Omental fat pad (tissue), 4 donors: ENCODE results near the gene CHRNA4. TPM values are rescaled to one million over a fixed set of nuclear protein-coding genes. Genes with fewer than 3 reads are reported as not detected.
"Not testable (repeated sequence)": the region's sequence is repeated elsewhere in the genome, so short reads cannot be mapped to it uniquely, and the experiment has no call there.

Experiments
- ATAC-seq: fragments of 150-250 bp; one replicate; pipeline ENCODE4 v1.9.1; 2016; ENCODE audit warnings: mild to moderate bottlenecking, moderate library complexity; ENCODE audit not compliant: low FRiP score
- DNase-seq: peaks from one replicate; pipeline ENCODE4 v3.0.0-alpha.2; 2019; ENCODE audit warnings: low spot score
- total RNA-seq, 4 donors: library from RNA; depleted of rRNA; stranded (reverse); fragments of >200 nt; gene quantifications; one replicate each; pipeline ENCODE4 v1.1.0, GENCODE V29; 2016
- TF ChIP-seq, protein P1 (sequence below), 3 donors: fragments of 450-650 bp; IDR thresholded peaks; one replicate each; pipeline ENCODE4 v1.5.1; 2016 to 2017; ENCODE audit warnings: antibody characterized with exemption in 3 of 3, mild to moderate bottlenecking in 3 of 3, moderate library complexity in 2 of 3

CHRNA4 gene
- total RNA-seq, 4 donors from 2014 or later = not detected

GRCh38 chr20:63337786-63338420, 23.2 kb downstream of the CHRNA4 start:
- TF ChIP-seq, protein P1, sequence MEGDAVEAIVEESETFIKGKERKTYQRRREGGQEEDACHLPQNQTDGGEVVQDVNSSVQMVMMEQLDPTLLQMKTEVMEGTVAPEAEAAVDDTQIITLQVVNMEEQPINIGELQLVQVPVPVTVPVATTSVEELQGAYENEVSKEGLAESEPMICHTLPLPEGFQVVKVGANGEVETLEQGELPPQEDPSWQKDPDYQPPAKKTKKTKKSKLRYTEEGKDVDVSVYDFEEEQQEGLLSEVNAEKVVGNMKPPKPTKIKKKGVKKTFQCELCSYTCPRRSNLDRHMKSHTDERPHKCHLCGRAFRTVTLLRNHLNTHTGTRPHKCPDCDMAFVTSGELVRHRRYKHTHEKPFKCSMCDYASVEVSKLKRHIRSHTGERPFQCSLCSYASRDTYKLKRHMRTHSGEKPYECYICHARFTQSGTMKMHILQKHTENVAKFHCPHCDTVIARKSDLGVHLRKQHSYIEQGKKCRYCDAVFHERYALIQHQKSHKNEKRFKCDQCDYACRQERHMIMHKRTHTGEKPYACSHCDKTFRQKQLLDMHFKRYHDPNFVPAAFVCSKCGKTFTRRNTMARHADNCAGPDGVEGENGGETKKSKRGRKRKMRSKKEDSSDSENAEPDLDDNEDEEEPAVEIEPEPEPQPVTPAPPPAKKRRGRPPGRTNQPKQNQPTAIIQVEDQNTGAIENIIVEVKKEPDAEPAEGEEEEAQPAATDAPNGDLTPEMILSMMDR (IDR thresholded peaks at IDR 0.05) = no peak
- ATAC-seq (no peak), DNase-seq (no peak)

DNA sequence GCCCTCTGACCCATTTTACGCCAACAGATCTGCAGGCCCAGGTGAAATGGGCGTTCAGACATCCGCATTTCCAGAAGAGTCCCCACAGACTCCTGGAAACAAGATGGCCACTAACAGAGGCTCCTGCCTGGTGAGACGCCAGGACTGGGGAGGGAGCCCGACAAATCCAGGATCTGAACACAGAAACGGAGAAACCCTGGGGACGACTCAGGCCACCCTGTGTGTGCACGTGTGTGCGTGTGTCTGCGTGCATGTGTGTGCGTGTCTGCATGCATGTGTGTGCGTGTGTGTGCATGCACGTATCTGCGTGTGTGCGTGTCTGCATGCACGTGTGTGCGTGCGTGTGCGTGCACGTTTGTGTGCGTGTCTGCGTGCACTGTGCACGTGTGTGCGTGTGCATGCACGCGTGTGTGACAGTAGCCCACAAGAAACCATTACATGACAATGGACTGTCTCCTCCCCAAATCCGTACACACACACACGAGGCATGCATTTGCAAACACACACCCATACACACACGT, 24.9 kb downstream of the CHRNA4 start:
- ATAC-seq = no peak
- no peak for DNase-seq
- TF ChIP-seq, protein P1 (IDR thresholded peaks at IDR 0.05) = no peak

DNA sequence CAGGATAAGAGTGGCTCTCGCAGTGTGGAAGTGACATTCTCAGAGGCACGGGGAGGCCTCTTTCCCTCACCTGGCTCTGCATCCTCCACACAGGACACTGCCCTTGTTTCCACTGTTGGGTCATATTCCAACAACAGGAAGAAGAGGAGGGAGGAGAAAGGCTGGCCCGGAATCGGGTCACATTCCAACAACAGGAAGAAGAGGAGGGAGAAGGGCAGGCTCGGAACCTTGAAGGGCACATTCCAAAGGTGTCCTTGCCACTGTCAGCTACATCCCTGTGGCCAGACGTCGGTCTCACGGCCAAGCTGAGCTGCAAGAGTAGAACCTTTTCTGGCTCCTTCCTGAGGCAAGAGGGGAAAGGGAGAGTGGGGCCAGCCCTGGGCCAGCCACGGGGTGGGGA, 25.4 kb downstream of the CHRNA4 start:
- no peak for DNase-seq
- TF ChIP-seq, protein P1 (IDR thresholded peaks at IDR 0.05) = no peak
- no peak for ATAC-seq

- not testable (repeated sequence) for DNase-seq, ATAC-seq
Observed at GRCh38 chr20:63335060-63335459, 26.1 kb downstream of the CHRNA4 start.

GRCh38 chr20:63334356-63334755, 26.8 kb downstream of the CHRNA4 start:
- TF ChIP-seq, protein P1 (IDR thresholded peaks at IDR 0.05) = no peak
- ATAC-seq (no peak), DNase-seq (no peak)

DNA sequence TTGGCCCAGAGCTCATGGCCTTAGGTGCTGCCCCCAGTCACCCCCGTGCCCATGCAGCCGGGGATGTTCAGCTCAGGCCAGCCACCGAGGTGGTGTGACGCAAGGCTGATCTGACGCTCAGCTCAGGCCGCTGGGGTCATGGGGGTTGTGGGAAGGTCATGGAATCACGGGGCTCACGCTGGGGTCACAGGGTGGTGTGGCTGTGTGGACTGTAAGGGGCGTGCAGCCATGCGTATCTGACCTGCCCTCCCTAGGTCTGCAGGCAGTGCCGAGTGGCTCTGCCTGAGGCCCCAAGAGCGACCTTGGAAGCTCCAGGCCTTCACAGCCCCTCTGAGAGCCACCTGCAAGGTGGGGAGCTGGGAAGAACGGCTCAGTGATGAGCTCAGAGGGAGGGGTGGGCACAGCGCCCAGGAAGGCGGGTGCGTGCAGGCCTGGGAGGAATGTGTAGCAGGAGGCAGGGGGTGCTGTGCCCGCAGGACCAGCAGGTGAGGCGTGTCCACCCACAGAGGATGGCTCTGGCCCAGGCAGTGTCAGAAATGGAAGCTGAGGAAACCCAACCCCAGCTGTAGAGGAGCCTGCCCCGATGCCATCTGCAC, 27.8 kb downstream of the CHRNA4 start:
- TF ChIP-seq, protein P1 (IDR thresholded peaks at IDR 0.05) = no peak
- DNase-seq (no peak), ATAC-seq (no peak)

- ATAC-seq = no peak
- no peak for DNase-seq
- TF ChIP-seq, protein P1 (IDR thresholded peaks at IDR 0.05) = no peak
Observed at GRCh38 chr20:63332488-63333240, 28.5 kb downstream of the CHRNA4 start.
